Neural progenitor cell (in vitro differentiated cells): Measurements from ENCODE around the gene BRD7.

ENCODE experiments used
- CTCF ChIP-seq: fragments of 200-600 bp; sonication (generic); IDR thresholded peaks from 2 replicates; pipeline ENCODE4 v1.5.1; 2017; ENCODE audit warnings: antibody characterized with exemption, mild to moderate bottlenecking
- EZH2 ChIP-seq: fragments of 200-600 bp; sonication (generic); IDR thresholded peaks from 2 replicates; pipeline ENCODE4 v1.6.1; 2017; ENCODE audit warnings: antibody characterized with exemption, mild to moderate bottlenecking, moderate library complexity
- EZH2phosphoT487 ChIP-seq: fragments of 200-600 bp; sonication (generic); IDR thresholded peaks from 2 replicates; pipeline ENCODE4 v1.6.1; 2017; ENCODE audit warnings: antibody characterized with exemption

- TF ChIP-seq EZH2phosphoT487 (no peak), CTCF (no peak), EZH2 (no peak)
Observed at GRCh38 chr16:50334106-50334975, 34.4 kb downstream of the BRD7 start.
